Liver (tissue), 9 donors: ENCODE data around the gene USP9X. TPM values are rescaled to one million over a fixed set of nuclear protein-coding genes. Genes with fewer than 3 reads are reported as not detected.
A peak's percentile ranks its signal among the peaks of the same experiment; 100 is the strongest.

ENCODE experiments used
- DNase-seq: peaks from one replicate; pipeline ENCODE4 v3.0.0-alpha.2; 2017; ENCODE audit warnings: low spot score
- H3K27ac ChIP-seq, 2 donors: one replicate each; pipeline ENCODE4 v1.7.0; 2013; ENCODE audit warnings: inconsistent platforms in 2 of 2, low read length in 2 of 2, control low read depth in 1 of 2, low read depth in 1 of 2, mild to moderate bottlenecking in 1 of 2
- H3K27me3 ChIP-seq, 4 donors: one replicate each; pipeline versions ENCODE4 v1.6.1 to v1.7.0; 2013; ENCODE audit warnings: low read length in 3 of 4, inconsistent platforms in 1 of 4, mild to moderate bottlenecking in 1 of 4, moderate library complexity in 1 of 4; ENCODE audit not compliant: control insufficient read depth in 4 of 4, insufficient read depth in 4 of 4
- H3K36me3 ChIP-seq, 4 donors: one replicate each; pipeline versions ENCODE4 v1.6.1 to v1.7.0; 2013; ENCODE audit warnings: low read length in 3 of 4, mild to moderate bottlenecking in 3 of 4, low read depth in 1 of 4, moderate library complexity in 1 of 4; ENCODE audit not compliant: control insufficient read depth in 4 of 4, insufficient read depth in 3 of 4
- H3K4me1 ChIP-seq, 4 donors: one replicate each; pipeline versions ENCODE4 v1.6.1 to v1.7.0; 2013; ENCODE audit warnings: low read length in 3 of 4, mild to moderate bottlenecking in 3 of 4, moderate library complexity in 1 of 4; ENCODE audit not compliant: control insufficient read depth in 4 of 4, insufficient read depth in 4 of 4
- H3K4me3 ChIP-seq, 3 donors: one replicate each; pipeline versions ENCODE4 v1.6.1 to v1.7.0; 2013; ENCODE audit warnings: low read length in 3 of 3, control low read depth in 1 of 3, low read depth in 1 of 3, mild to moderate bottlenecking in 1 of 3
- H3K9ac ChIP-seq, 2 donors: one replicate each; pipeline ENCODE4 v1.7.0; 2013; ENCODE audit warnings: low read length in 2 of 2, mild to moderate bottlenecking in 2 of 2, moderate library complexity in 2 of 2, control low read depth in 1 of 2, low read depth in 1 of 2
- H3K9me3 ChIP-seq, 4 donors: one replicate each; pipeline versions ENCODE4 v1.6.1 to v1.7.0; 2013; ENCODE audit warnings: low read length in 3 of 4; ENCODE audit not compliant: control insufficient read depth in 4 of 4
- EGR1 ChIP-seq, 2 donors: IDR thresholded peaks; 2 replicates each; pipeline ENCODE4 v1.6.1; 2016 to 2018; ENCODE audit warnings: antibody characterized with exemption in 2 of 2, low read depth in 2 of 2
- FOXA2 ChIP-seq: IDR thresholded peaks from 2 replicates; pipeline ENCODE4 v1.6.1; 2016; ENCODE audit warnings: antibody characterized with exemption
- GABPA ChIP-seq, 2 donors: IDR thresholded peaks in 1 of 2; conservative IDR thresholded peaks in 1 of 2; 2 replicates each; pipeline ENCODE4 v1.6.1; 2016; ENCODE audit warnings: antibody characterized with exemption in 2 of 2, mild to moderate bottlenecking in 1 of 2, moderate library complexity in 1 of 2
- NR2F2 ChIP-seq: IDR thresholded peaks from 2 replicates; pipeline ENCODE4 v1.6.1; 2016; ENCODE audit warnings: antibody characterized with exemption
- RAD21 ChIP-seq, 2 donors: IDR thresholded peaks; 2 replicates each; pipeline ENCODE4 v1.6.1; 2016; ENCODE audit warnings: antibody characterized with exemption in 2 of 2, mild to moderate bottlenecking in 2 of 2
- SP1 ChIP-seq: IDR thresholded peaks from 2 replicates; pipeline ENCODE4 v1.6.1; 2018; ENCODE audit warnings: antibody characterized with exemption, mild to moderate bottlenecking
- TAF1 ChIP-seq: conservative IDR thresholded peaks from 2 replicates; pipeline ENCODE4 v1.6.1; 2016; ENCODE audit warnings: antibody characterized with exemption, mild to moderate bottlenecking
- YY1 ChIP-seq: IDR thresholded peaks from 2 replicates; pipeline ENCODE4 v1.6.1; 2016; ENCODE audit warnings: antibody characterized with exemption, mild to moderate bottlenecking
- WGBS: extraction: QIAGEN DNeasy Blood & Tissue Kit; methylation state at CpG from one replicate; pipeline ENCODE4 v1.1.7; 2013; 5-methylcytosine and 5-hydroxymethylcytosine counted together
- polyA plus RNA-seq, 2 donors: library from polyadenylated mRNA; stranded (reverse) in 1 of 2; unstranded in 1 of 2; fragments of 200-250 nt in 1 of 2; fragments of >200 nt in 1 of 2; fragmentation: Nextera tagmentation in 1 of 2; extraction: Ambion mirVana in 1 of 2; gene quantifications; one replicate each; pipeline versions ENCODE4 v1.2.1 to v1.2.3, GENCODE V29; 2013 to 2015
- total RNA-seq, 2 donors: library from RNA; depleted of rRNA; stranded (reverse); fragments of >200 nt; gene quantifications; one replicate each; pipeline ENCODE4 v1.2.3, GENCODE V29; 2014
- TF ChIP-seq, protein P1 (sequence below): IDR thresholded peaks from 2 replicates; pipeline ENCODE4 v1.6.1; 2016; ENCODE audit warnings: antibody characterized with exemption, mild to moderate bottlenecking
- TF ChIP-seq, protein P2 (sequence below): IDR thresholded peaks from 2 replicates; pipeline ENCODE4 v1.6.1; 2016; ENCODE audit warnings: antibody characterized with exemption
- TF ChIP-seq, protein P3 (sequence below): IDR thresholded peaks from 2 replicates; pipeline ENCODE4 v1.6.1; 2016; ENCODE audit warnings: antibody characterized with exemption
- TF ChIP-seq, protein P4 (sequence below): IDR thresholded peaks from 2 replicates; pipeline ENCODE4 v1.6.1; 2016; ENCODE audit warnings: antibody characterized with exemption
- TF ChIP-seq, protein P5 (sequence below): fragments of 150-350 bp; IDR thresholded peaks from 2 replicates; pipeline ENCODE4 v1.5.1; 2017; ENCODE audit warnings: improper control_type of control experiment, low read depth, low read length; ENCODE audit not compliant: missing input control
- donor health status: healthy.
- donor health status: healthy.
- donor health status: healthy.
- donor health status: healthy.
- donor health status: healthy.

USP9X gene
- total and polyA plus RNA-seq, 4 donors, result 13.4 to 117 (median 60.9) TPM

DNA sequence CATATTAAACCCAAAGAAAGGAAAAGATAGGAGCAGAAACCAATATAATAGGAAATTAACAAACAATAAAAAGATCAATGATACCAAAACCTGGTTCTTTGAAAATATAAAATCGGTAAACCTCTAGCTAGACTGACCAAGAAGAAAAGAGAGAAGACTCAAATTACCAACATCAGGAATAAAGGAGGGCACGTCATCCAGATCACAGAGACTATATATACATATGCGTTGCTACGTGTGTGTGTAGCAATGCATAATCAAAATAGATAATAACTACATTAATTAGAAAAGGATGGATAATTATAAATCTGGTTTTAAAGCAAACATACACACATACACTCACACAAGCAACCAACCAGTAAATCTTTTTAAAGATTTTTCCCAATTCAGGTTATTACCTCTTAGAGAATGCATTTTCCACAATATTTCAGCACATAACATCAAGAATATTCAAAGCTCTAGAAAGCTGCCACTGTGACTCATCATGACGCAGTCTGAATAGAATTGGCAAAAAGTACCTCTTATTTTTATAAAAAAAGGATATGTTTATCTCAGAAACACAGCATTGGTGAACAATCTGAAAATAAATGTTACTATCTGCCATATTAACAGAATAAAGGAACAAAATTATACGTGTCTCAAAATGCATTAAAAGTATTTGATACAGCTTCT, 41.4 kb upstream of the USP9X start:
- H3K9me3 ChIP-seq, result no peaks in the 10 kb centered on the region
- no peaks in the 10 kb centered on the region for H3K36me3 ChIP-seq
- DNase-seq, result no peak
- WGBS, result 93% methylated on average over 6 of the region's 6 CpGs
- H3K9ac ChIP-seq, result no peak overlapping the region
- H3K4me1 ChIP-seq, result peaks cover 3 to 13% (median 6%) of the 10 kb centered on the region in 4 donors
- H3K4me3 ChIP-seq, result no peak overlapping the region
- TF ChIP-seq, protein P1, sequence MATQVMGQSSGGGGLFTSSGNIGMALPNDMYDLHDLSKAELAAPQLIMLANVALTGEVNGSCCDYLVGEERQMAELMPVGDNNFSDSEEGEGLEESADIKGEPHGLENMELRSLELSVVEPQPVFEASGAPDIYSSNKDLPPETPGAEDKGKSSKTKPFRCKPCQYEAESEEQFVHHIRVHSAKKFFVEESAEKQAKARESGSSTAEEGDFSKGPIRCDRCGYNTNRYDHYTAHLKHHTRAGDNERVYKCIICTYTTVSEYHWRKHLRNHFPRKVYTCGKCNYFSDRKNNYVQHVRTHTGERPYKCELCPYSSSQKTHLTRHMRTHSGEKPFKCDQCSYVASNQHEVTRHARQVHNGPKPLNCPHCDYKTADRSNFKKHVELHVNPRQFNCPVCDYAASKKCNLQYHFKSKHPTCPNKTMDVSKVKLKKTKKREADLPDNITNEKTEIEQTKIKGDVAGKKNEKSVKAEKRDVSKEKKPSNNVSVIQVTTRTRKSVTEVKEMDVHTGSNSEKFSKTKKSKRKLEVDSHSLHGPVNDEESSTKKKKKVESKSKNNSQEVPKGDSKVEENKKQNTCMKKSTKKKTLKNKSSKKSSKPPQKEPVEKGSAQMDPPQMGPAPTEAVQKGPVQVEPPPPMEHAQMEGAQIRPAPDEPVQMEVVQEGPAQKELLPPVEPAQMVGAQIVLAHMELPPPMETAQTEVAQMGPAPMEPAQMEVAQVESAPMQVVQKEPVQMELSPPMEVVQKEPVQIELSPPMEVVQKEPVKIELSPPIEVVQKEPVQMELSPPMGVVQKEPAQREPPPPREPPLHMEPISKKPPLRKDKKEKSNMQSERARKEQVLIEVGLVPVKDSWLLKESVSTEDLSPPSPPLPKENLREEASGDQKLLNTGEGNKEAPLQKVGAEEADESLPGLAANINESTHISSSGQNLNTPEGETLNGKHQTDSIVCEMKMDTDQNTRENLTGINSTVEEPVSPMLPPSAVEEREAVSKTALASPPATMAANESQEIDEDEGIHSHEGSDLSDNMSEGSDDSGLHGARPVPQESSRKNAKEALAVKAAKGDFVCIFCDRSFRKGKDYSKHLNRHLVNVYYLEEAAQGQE, result no peak
- TF ChIP-seq, protein P2, sequence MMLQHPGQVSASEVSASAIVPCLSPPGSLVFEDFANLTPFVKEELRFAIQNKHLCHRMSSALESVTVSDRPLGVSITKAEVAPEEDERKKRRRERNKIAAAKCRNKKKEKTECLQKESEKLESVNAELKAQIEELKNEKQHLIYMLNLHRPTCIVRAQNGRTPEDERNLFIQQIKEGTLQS, result no peak
- no peak for TF ChIP-seq GABPA (IDR thresholded peaks at IDR 0.05 in 1 of 2, conservative IDR thresholded peaks at IDR 0.05 in 1 of 2)
- no peak for TF ChIP-seq RAD21 (IDR thresholded peaks at IDR 0.05)
- TF ChIP-seq SP1, result no peak
- TF ChIP-seq NR2F2, result no peak
- TF ChIP-seq, protein P3, sequence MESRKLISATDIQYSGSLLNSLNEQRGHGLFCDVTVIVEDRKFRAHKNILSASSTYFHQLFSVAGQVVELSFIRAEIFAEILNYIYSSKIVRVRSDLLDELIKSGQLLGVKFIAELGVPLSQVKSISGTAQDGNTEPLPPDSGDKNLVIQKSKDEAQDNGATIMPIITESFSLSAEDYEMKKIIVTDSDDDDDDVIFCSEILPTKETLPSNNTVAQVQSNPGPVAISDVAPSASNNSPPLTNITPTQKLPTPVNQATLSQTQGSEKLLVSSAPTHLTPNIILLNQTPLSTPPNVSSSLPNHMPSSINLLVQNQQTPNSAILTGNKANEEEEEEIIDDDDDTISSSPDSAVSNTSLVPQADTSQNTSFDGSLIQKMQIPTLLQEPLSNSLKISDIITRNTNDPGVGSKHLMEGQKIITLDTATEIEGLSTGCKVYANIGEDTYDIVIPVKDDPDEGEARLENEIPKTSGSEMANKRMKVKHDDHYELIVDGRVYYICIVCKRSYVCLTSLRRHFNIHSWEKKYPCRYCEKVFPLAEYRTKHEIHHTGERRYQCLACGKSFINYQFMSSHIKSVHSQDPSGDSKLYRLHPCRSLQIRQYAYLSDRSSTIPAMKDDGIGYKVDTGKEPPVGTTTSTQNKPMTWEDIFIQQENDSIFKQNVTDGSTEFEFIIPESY, result no peak
- no peak for TF ChIP-seq FOXA2
- TF ChIP-seq, protein P4, sequence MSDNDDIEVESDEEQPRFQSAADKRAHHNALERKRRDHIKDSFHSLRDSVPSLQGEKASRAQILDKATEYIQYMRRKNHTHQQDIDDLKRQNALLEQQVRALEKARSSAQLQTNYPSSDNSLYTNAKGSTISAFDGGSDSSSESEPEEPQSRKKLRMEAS, result no peak
- TF ChIP-seq, protein P5, sequence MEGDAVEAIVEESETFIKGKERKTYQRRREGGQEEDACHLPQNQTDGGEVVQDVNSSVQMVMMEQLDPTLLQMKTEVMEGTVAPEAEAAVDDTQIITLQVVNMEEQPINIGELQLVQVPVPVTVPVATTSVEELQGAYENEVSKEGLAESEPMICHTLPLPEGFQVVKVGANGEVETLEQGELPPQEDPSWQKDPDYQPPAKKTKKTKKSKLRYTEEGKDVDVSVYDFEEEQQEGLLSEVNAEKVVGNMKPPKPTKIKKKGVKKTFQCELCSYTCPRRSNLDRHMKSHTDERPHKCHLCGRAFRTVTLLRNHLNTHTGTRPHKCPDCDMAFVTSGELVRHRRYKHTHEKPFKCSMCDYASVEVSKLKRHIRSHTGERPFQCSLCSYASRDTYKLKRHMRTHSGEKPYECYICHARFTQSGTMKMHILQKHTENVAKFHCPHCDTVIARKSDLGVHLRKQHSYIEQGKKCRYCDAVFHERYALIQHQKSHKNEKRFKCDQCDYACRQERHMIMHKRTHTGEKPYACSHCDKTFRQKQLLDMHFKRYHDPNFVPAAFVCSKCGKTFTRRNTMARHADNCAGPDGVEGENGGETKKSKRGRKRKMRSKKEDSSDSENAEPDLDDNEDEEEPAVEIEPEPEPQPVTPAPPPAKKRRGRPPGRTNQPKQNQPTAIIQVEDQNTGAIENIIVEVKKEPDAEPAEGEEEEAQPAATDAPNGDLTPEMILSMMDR, result no peak
- TF ChIP-seq YY1, result no peak
- H3K27me3 ChIP-seq, result no peaks in the 10 kb centered on the region
- H3K27ac ChIP-seq, result no peak overlapping the region

DNA sequence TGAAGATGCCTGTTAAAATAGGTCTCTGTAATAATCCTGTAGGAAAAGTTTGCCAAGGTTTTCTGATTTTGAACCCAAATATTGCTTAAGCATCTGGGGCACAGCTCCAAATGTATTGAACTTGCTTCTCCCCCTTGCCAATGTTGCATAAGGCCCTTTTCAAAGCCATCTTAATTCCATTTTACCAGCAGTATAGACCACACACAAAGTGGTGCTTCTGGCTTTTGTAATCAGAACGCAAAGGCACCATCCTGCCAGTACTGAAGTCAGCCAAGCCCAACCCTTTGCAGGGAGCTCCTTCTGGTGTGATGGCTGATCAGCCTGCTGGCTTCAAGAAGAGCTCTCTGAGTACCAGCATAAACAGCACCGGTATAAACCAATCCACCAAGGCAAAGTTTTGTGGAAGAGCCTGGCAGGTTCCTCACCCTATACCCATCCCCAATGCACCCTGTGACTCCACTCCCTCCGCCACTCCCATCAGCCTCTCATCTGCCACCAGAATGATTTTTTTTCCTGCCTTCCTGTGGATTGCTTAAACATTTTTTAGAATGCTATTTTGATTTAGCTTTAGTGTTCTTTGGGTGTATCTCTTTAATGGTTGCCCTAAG, 39.2 kb upstream of the USP9X start:
- Histone ChIP-seq H3K36me3 (no peaks in the 10 kb centered on the region), H3K27ac (peak overlapping the region; percentile 57 to 61), H3K9ac (no peak overlapping the region), H3K4me1 (peaks cover 4 to 13% (median 8%) of the 10 kb centered on the region in 4 donors), H3K9me3 (no peaks in the 10 kb centered on the region), H3K4me3 (no peak overlapping the region), H3K27me3 (no peaks in the 10 kb centered on the region)
- 28% methylated on average over 3 of the region's 3 CpGs for WGBS
- no peak for DNase-seq
- TF ChIP-seq SP1, result peak; percentile 13
- TF ChIP-seq, protein P3, result peak; percentile 33
- no peak for TF ChIP-seq TAF1
- TF ChIP-seq, protein P5, result no peak
- TF ChIP-seq EGR1 (IDR thresholded peaks at IDR 0.05; ENCODE audit: low read depth in 2 of 2), result no peak
- peak; percentile 6 for TF ChIP-seq FOXA2
